Measurements from ENCODE around the gene SOX5. TPM values are rescaled to one million over a fixed set of nuclear protein-coding genes. Genes with fewer than 3 reads are reported as not detected.

SOX5 gene
- total and polyA plus RNA-seq, 2 experiments from 2014 or later = 1.0 to 4.7 TPM

DNA sequence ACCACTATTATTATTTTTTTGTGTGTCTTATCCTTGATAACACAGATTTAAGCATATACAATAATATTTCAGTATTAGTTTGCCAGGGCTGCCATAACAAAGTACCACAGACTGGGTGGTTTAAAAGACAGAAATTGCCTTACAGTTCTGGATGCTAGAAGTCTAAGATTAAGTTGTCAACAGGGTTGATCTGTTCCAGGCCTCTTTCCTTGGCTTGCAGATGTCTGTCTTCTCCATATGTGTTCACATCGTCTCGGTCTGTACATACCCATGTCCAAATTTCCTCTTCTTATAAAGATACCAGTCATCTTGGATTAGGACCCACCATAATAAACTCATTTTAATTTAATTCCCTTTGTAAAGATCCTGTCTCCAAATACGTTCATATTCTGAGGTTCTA lies 204.8 kb downstream of the SOX5 start:
- no peak overlapping the region for H3K4me3 ChIP-seq
- no peaks in the 10 kb centered on the region for H3K9me2 ChIP-seq (ENCODE audit: insufficient read depth)
- no peaks in the 10 kb centered on the region for H4K20me1 ChIP-seq (replicated peaks; ENCODE audit: insufficient read depth)
- H3K27me3 ChIP-seq (ENCODE audit: insufficient read depth) = no peaks in the 10 kb centered on the region
- no peaks in the 10 kb centered on the region; the same call in 2 of the 3 replicates for H3K9me3 Mint-ChIP-seq
- no peaks in the 10 kb centered on the region for H3F3A ChIP-seq (replicated peaks; ENCODE audit: low read depth)
- DNase-seq (ENCODE audit: low spot score) = no peak
- H3K36me3 Mint-ChIP-seq (ENCODE audit: low read depth) = no peaks in the 10 kb centered on the region
- TF ChIP-seq EZH2phosphoT487 (IDR thresholded peaks at IDR 0.05; ENCODE audit: unreplicated experiment) (no peak), POLR2AphosphoS5 (IDR thresholded peaks at IDR 0.05; ENCODE audit: low read depth) (no peak), CTCF (conservative IDR thresholded peaks at IDR 0.05; ENCODE audit: low read depth in 2 of 2) (no peak), REST (IDR thresholded peaks at IDR 0.05; ENCODE audit: unreplicated experiment) (no peak), CREB1 (CRISPR knock-in tag; IDR thresholded peaks at IDR 0.05; ENCODE audit: low read depth) (no peak), NANOG (IDR thresholded peaks at IDR 0.05; ENCODE audit: borderline replicate concordance) (no peak), ZNF331 (CRISPR knock-in tag; IDR thresholded peaks at IDR 0.05; ENCODE audit: low read depth) (no peak)
- H2AFZ ChIP-seq = no peak overlapping the region
- H3K4me3 Mint-ChIP-seq = no peak overlapping the region
- no peaks in the 10 kb centered on the region for H3K27me3 Mint-ChIP-seq (ENCODE audit: insufficient read depth, low read depth, poor library complexity)
- H3K27ac Mint-ChIP-seq = no peak overlapping the region
- H3K36me3 ChIP-seq (ENCODE audit: insufficient read depth) = no peaks in the 10 kb centered on the region
- peaks cover 13% of the 10 kb centered on the region for H3K4me1 ChIP-seq (ENCODE audit: insufficient read depth)
- no peak overlapping the region for H3K27ac ChIP-seq (ENCODE audit: low read depth)
- H3K4me2 ChIP-seq = no peak overlapping the region
- no peak for ATAC-seq
- H3K79me2 ChIP-seq (replicated peaks; ENCODE audit: insufficient read depth) = no peaks in the 10 kb centered on the region
- H3K4me1 Mint-ChIP-seq = peaks cover 11% of the 10 kb centered on the region

DNA sequence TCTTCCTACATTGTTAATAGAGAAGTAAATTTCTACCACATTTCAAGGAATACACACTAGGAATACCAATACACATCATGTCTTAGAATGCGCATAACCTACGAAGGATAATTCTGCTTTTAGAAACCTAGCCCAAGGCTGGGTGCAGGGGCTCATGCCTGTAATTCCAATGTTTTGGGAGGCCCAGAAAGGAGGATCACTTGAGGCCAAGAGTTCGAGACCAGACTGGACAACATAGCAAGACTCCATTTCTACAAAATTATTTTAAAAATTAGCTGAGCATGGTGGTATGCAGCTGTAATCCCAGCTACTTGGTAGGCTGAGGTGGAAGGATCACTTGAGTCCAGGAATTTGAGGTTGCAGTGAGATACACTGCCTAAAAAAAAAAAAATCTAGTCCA lies 206.9 kb downstream of the SOX5 start:
- H3F3A ChIP-seq (replicated peaks; ENCODE audit: low read depth) = no peaks in the 10 kb centered on the region
- Mint-ChIP-seq H3K9me3 (no peaks in the 10 kb centered on the region; the same call in 2 of the 3 replicates), H3K4me3 (no peak overlapping the region), H3K4me1 (peaks cover 11% of the 10 kb centered on the region), H3K27ac (no peak overlapping the region), H3K36me3 (ENCODE audit: low read depth) (peaks cover 3% of the 10 kb centered on the region; the same call in 2 of the 3 replicates), H3K27me3 (ENCODE audit: insufficient read depth, low read depth, poor library complexity) (no peaks in the 10 kb centered on the region)
- no peaks in the 10 kb centered on the region for H3K36me3 ChIP-seq (ENCODE audit: insufficient read depth)
- H2AFZ ChIP-seq = no peak overlapping the region
- H3K4me3 ChIP-seq = no peak overlapping the region
- no peak overlapping the region for H3K4me2 ChIP-seq
- ATAC-seq (no peak), DNase-seq (ENCODE audit: low spot score) (no peak)
- peaks cover 3% of the 10 kb centered on the region; the same call in 1 of the 2 replicates for H3K9me2 ChIP-seq (ENCODE audit: insufficient read depth)
- TF ChIP-seq JUNB (IDR thresholded peaks at IDR 0.05; ENCODE audit: unreplicated experiment) (no peak), NANOG (IDR thresholded peaks at IDR 0.05; ENCODE audit: borderline replicate concordance) (no peak)
- H3K79me2 ChIP-seq (replicated peaks; ENCODE audit: insufficient read depth) = no peaks in the 10 kb centered on the region
- no peaks in the 10 kb centered on the region for H4K20me1 ChIP-seq (replicated peaks; ENCODE audit: insufficient read depth)
- H3K4me1 ChIP-seq (ENCODE audit: insufficient read depth) = peaks cover 16% of the 10 kb centered on the region
- no peaks in the 10 kb centered on the region for H3K27me3 ChIP-seq (ENCODE audit: insufficient read depth)
- no peak overlapping the region for H3K27ac ChIP-seq (ENCODE audit: low read depth)
